GM23338 (cell line): ENCODE results near the gene KIAA0040. TPM values are rescaled to one million over a fixed set of nuclear protein-coding genes. Genes with fewer than 3 reads are reported as not detected.
"Not testable (repeated sequence)": the region's sequence is repeated elsewhere in the genome, so short reads cannot be mapped to it uniquely, and the experiment has no call there.

Experiments
- ATAC-seq: fragments of 200-7000 bp; cut with Tn5 transposase; 3 replicates; pipeline ENCODE4 v1.9.1; 2020
- DNase-seq: peaks from one replicate; pipeline ENCODE4 v3.0.0-alpha.2; 2015; ENCODE audit warnings: low spot score
- H2AFZ ChIP-seq: fragments of 200-600 bp; sonication (generic); 2 replicates; pipeline ENCODE4 v1.8.0; 2016; ENCODE audit warnings: antibody characterized with exemption, mild to moderate bottlenecking, moderate library complexity
- H3F3A ChIP-seq: fragments of 200-600 bp; sonication (generic); replicated peaks from 2 replicates; pipeline ENCODE4 v1.8.0; 2017; ENCODE audit warnings: antibody characterized with exemption, mixed run types, low read depth
- H3K27ac ChIP-seq: fragments of 200-600 bp; sonication (generic); 2 replicates; pipeline ENCODE4 v1.6.1; 2016; ENCODE audit warnings: low read depth
- H3K27me3 ChIP-seq: fragments of 200-600 bp; sonication (generic); 2 replicates; pipeline ENCODE4 v1.8.0; 2016; ENCODE audit warnings: mild to moderate bottlenecking, mixed run types, moderate library complexity; ENCODE audit not compliant: insufficient read depth
- H3K36me3 ChIP-seq: fragments of 200-600 bp; sonication (generic); 2 replicates; pipeline ENCODE4 v1.8.0; 2016; ENCODE audit warnings: mild to moderate bottlenecking; ENCODE audit not compliant: insufficient read depth
- H3K4me1 ChIP-seq: fragments of 200-600 bp; sonication (generic); 2 replicates; pipeline ENCODE4 v1.8.0; 2016; ENCODE audit warnings: mild to moderate bottlenecking, moderate library complexity; ENCODE audit not compliant: insufficient read depth
- H3K4me2 ChIP-seq: fragments of 200-600 bp; sonication (generic); 2 replicates; pipeline ENCODE4 v1.7.1; 2017; ENCODE audit warnings: mixed run types
- H3K4me3 ChIP-seq: fragments of 200-600 bp; sonication (generic); 2 replicates; pipeline ENCODE4 v1.6.1; 2016; ENCODE audit warnings: mixed run types
- H3K79me2 ChIP-seq: fragments of 200-600 bp; sonication (generic); replicated peaks from 2 replicates; pipeline ENCODE4 v1.8.0; 2017; ENCODE audit warnings: mild to moderate bottlenecking; ENCODE audit not compliant: insufficient read depth
- H3K9me2 ChIP-seq: fragments of 200-600 bp; sonication (generic); 2 replicates; pipeline ENCODE4 v1.8.0; 2017; ENCODE audit not compliant: insufficient read depth
- H4K20me1 ChIP-seq: fragments of 200-600 bp; sonication (generic); replicated peaks from 2 replicates; pipeline ENCODE4 v1.8.0; 2017; ENCODE audit warnings: mild to moderate bottlenecking; ENCODE audit not compliant: insufficient read depth
- H3K27ac Mint-ChIP-seq: 2 replicates; pipeline ENCODE4 v1.8.0; 2020; ENCODE audit warnings: inconsistent platforms, mild to moderate bottlenecking, moderate library complexity, mixed read lengths
- H3K27me3 Mint-ChIP-seq: 3 replicates; pipeline ENCODE4 v1.8.0; 2022; ENCODE audit warnings: low read depth, mild to moderate bottlenecking, moderate library complexity, mixed read lengths, inconsistent platforms; ENCODE audit not compliant: insufficient read depth, poor library complexity
- H3K36me3 Mint-ChIP-seq: 3 replicates; pipeline ENCODE4 v1.8.0; 2021; ENCODE audit warnings: low read depth, mild to moderate bottlenecking, inconsistent platforms, moderate library complexity, mixed read lengths
- H3K4me1 Mint-ChIP-seq: 3 replicates; pipeline ENCODE4 v1.8.0; 2020; ENCODE audit warnings: mild to moderate bottlenecking, inconsistent platforms, mixed read lengths
- H3K4me3 Mint-ChIP-seq: 3 replicates; pipeline ENCODE4 v1.8.0; 2021; ENCODE audit warnings: moderate library complexity, mild to moderate bottlenecking, inconsistent platforms, mixed read lengths
- H3K9me3 Mint-ChIP-seq: 3 replicates; pipeline ENCODE4 v1.8.0; 2020; ENCODE audit warnings: moderate library complexity, mild to moderate bottlenecking, inconsistent platforms, mixed read lengths
- ZNF462 ChIP-seq: fragments of 250-450 bp; sonication (Bioruptor Pico); IDR thresholded peaks from 2 replicates; pipeline ENCODE4 v1.5.0; 2020; ENCODE audit warnings: mild to moderate bottlenecking, moderate library complexity
- polyA plus RNA-seq: library from polyadenylated mRNA; unstranded; fragments of >200 nt; fragmentation: Nextera tagmentation; extraction: Ambion mirVana; gene quantifications from 2 replicates; pipeline ENCODE4 v1.2.1, GENCODE V29; 2016
- total RNA-seq: library from RNA; depleted of rRNA; stranded (reverse); fragments of >200 nt; shearing (Covaris generic); gene quantifications from 2 replicates; pipeline ENCODE4 v1.2.3, GENCODE V29; 2014; rRNA removed

KIAA0040 gene
- total and polyA plus RNA-seq, 2 experiments from 2014 or later: 7.0 to 11.9 TPM

DNA sequence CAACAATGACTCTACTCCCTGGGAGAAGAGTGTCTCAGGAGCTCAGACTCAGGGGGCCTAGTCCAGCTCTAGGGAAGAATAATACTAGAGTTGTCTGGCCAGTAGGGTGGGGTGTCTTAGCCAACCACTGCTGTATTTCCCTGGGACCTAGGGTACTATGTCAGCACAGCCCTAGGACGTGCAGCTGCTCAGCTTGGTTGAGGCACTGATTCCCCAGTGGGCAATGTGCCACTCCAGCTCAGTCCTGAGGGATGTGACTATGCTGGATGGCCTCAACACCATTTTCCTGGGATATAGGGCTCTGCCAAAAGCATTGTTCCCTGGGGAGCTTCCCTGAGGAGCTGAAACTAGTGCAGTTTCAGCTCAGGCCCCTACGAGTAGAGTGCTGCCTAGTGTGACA, 77.6 kb downstream of the KIAA0040 start (continued):
- no peak for TF ChIP-seq ZNF462 (CRISPR knock-in tag)

DNA sequence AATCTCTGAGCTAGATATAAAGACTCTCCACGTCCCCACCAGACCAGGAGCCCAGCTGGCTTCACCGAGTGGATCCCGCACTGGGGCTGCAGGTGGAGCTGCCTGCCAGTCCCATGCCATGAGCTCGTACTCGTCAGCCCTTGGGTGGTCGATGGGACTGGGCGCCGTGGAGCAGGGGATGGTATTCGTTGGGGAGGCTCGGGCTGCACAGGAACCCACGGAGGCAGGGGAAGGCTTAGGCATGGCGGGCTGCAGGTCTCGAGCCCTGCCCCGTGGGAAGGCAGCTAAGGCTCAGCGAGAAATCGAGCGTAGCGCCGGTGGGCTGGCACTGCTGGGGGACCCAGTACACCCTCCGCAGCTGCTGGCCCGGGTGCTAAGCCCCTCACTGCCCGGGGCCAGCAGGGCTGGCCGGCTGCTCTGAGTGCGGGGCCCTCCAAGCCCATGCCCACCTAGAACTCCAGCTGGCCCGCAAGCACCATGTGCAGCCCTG, 84.2 kb downstream of the KIAA0040 start:
- not testable (repeated sequence) for H3K27me3 Mint-ChIP-seq, H3K4me1 ChIP-seq, H3F3A ChIP-seq, DNase-seq, H3K4me2 ChIP-seq, H3K27ac ChIP-seq, H3K4me3 ChIP-seq, H3K36me3 ChIP-seq, H3K27me3 ChIP-seq, H3K79me2 ChIP-seq, H3K4me1 Mint-ChIP-seq, H4K20me1 ChIP-seq, H3K27ac Mint-ChIP-seq, H3K9me2 ChIP-seq, H2AFZ ChIP-seq, H3K4me3 Mint-ChIP-seq, ATAC-seq
- peaks cover 29% of the 10 kb centered on the region for H3K9me3 Mint-ChIP-seq
- peaks cover 15% of the 10 kb centered on the region for H3K36me3 Mint-ChIP-seq

Other genes starting within 250 kb of the KIAA0040 start
- 186 and 209 TPM in 2 replicates for gene CACYBP, start 192.8 kb downstream of the KIAA0040 start, total RNA-seq
- gene CACYBP, start 192.8 kb downstream of the KIAA0040 start, polyA plus RNA-seq: 331 and 453 TPM in 2 replicates
- 18.5 and 21.7 TPM in 2 replicates for gene MRPS14, start 169.4 kb downstream of the KIAA0040 start, total RNA-seq
- 75.7 and 77.7 TPM in 2 replicates for gene MRPS14, start 169.4 kb downstream of the KIAA0040 start, polyA plus RNA-seq
- gene TNN, start 124.9 kb downstream of the KIAA0040 start, total RNA-seq: 0.08 and 0.31 TPM in 2 replicates
- gene TNN, start 124.9 kb downstream of the KIAA0040 start, polyA plus RNA-seq: 0.09 and 0.18 TPM in 2 replicates